ENCODE data around the gene PCGF5.
"Not testable (repeated sequence)": the region's sequence is repeated elsewhere in the genome, so short reads cannot be mapped to it uniquely, and the experiment has no call there.

The PCGF5 gene

DNA sequence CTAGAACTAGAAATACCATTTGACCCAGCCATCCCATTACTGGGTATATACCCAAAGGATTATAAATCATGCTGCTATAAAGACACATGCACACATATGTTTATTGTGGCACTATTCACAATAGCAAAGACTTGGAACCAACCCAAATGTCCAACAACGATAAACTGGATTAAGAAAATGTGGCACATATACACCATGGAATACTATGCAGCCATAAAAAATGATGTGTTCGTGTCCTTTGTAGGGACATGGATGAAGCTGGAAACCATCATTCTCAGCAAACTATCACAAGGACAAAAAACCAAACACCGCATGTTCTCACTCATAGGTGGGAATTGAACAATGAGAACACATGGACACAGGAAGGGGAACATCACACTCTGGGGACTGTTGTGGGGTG, 40.0 kb downstream of the PCGF5 start:
- in situ Hi-C loops (cut with MboI; ENCODE audit: low sequenced_read_pairs) = not testable (repeated sequence)

DNA sequence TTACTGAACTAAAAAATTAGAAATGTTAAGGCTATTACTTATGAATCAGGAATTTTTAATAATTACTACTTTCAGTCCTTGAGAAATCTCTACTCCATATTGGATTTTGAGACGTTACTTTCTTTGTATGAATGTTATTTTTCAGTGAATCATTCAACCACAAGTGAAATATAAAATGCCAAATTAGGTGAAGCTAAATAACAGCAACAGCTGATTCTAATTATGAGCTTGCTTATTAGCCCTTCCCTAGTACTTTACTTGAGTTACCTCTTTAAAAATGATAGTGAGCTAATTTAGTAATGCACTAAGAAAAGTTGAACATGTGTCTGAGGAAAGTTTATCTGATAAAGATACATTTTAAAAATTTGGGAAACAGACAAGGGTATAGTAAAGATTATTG, 51.4 kb downstream of the PCGF5 start:
- in situ Hi-C loops (cut with MboI; ENCODE audit: low sequenced_read_pairs) = no loop called here

GRCh38 chr10:91284486-91285090, 64.1 kb downstream of the PCGF5 start:
- in situ Hi-C loops (cut with MboI; ENCODE audit: low sequenced_read_pairs) = no loop called here

DNA sequence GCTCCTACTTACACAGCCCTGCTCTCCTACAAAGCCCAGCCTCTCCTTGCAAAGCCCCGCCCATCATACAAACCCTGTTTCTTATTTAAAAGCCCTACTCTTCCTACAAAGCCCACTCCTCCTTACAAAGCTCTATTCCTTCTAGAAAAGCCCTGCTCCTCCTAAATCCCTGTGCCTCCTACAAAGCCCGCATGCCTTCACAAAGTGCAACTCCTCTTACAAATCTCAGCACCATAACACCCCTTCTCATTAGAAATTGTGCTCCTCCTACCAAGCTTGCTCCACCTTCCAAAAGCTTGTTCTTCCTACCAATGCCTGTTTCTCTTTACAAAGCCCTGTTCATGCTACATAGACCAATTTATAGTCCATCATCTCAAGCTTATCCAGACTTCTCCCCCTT, 66.1 kb downstream of the PCGF5 start:
- in situ Hi-C loops (cut with MboI; ENCODE audit: low sequenced_read_pairs) = no loop called here

DNA sequence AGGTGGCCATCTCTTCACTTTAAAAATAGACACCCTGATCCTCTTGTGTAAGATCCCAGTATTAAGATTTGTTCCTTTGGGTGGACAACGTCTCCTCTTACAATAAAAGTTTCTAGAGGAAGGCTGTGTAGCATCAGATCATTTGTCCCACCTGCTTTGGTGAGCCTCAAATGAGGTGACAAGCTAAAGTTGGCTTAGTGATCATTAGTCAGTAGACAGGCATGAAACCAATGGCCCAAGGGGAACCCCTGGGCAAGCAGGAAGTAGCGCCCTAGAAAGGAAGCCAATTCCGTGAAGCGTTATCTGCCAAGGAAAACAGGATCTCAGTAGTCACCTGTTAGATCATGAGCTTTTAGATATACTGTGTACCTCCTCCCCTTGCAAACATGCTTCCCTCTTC, 66.8 kb downstream of the PCGF5 start:
- in situ Hi-C loops (cut with MboI; ENCODE audit: low sequenced_read_pairs) = no loop called here

- in situ Hi-C loops (cut with MboI; ENCODE audit: low sequenced_read_pairs) = no loop called here
These were observed 67.4 kb downstream of the PCGF5 start for GRCh38 chr10:91287912-91288311.

GRCh38 chr10:91289305-91289704, 68.8 kb downstream of the PCGF5 start:
- in situ Hi-C loops (cut with MboI; ENCODE audit: low sequenced_read_pairs) = no loop called here

DNA sequence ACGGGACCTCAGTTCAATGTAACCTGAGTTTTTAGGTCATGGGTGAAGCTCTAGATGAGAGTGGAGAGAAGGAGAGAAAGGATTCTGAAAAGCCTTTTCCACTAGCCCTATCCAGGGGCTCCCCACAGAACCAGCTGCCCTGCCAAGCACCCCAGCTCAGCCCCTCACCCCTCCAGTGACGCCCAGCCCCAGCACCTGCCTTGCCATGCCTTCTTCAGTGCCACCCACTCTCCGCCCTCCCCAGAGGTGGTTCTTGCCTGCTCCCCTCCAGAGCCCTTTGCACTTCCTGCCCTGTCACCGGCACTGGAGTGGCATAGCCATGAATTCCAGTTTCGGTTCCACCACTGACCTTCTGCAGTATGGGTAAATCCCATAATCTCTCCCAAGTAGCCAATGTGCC, 70.1 kb downstream of the PCGF5 start:
- in situ Hi-C loops (cut with MboI; ENCODE audit: low sequenced_read_pairs) = no loop called here

DNA sequence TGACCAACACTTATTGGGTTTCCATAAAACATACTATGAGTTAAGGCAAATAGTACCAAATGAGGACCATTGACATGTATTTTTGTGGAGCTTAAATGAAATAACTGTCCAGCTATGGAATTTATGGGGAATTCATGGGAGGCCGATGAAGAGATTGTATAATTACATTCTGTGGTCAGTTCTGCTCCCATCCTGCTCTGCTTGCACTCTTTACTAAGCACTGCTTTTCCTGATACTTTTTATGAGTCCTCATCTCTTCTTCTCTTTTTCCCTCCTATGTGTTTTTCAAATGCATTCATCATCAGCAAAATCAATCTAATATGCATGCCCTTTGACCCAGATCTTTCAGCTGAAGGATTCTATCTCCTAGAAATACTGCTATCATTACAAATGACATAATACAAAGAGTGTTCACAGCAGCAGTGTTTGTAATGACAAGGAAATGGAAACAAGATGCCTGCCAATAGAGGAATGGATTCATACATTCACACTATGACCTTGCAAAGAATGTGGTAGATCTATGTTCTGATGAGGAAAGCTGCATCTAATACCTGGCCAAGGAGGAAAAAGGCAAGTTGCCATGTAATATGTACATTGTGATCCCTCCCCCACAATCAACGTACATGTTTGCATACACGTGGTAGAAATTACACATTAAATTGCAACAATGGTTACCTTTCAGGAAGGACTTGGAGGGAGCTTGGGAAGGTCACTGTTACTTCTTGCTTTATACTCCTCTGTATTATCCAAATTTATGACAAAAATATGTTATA, 73.9 kb downstream of the PCGF5 start:
- in situ Hi-C loops (cut with MboI; ENCODE audit: low sequenced_read_pairs) = no loop called here

DNA sequence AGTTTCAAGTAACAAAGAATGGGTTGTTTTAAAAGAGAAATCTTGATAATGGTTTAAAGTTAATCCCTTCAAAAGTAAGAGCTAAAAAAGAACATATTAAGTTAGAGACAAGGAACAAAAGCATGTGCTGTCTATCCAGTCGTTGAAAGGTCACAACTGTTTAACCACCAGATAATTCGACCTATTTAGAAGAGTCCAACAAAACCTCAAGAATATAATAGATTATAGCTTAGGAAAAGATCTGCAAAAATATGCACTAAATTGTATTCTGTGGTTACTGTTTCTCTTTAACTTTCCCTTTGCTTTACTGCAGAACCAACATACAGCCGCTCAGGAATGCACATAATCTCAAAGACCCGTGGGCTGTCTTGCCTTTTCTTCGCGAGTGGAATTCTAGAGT, 74.9 kb downstream of the PCGF5 start:
- in situ Hi-C loops (cut with MboI; ENCODE audit: low sequenced_read_pairs) = no loop called here

DNA sequence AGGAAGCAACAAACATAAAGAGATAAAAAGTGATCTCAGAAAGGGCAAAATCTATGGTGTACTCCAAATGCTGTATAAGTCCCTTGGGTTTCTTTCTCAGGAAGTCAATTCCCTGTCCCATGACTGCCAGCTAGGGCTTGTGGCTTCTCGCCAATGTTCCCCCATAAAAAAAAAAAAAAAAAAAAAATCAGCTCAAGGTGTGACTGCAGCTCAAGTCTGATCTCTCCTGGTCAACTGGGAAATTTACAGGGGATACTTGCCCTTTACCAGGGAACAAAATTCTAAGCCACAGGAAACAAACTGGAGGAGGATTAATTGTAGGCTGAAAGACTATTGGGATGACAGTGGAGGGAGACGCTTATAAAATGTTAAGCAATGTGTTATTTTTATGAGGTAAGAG, 76.0 kb downstream of the PCGF5 start:
- in situ Hi-C loops (cut with MboI; ENCODE audit: low sequenced_read_pairs) = no loop called here

GRCh38 chr10:91298224-91298871, 77.9 kb downstream of the PCGF5 start:
- in situ Hi-C loops (cut with MboI; ENCODE audit: low sequenced_read_pairs) = no loop called here

DNA sequence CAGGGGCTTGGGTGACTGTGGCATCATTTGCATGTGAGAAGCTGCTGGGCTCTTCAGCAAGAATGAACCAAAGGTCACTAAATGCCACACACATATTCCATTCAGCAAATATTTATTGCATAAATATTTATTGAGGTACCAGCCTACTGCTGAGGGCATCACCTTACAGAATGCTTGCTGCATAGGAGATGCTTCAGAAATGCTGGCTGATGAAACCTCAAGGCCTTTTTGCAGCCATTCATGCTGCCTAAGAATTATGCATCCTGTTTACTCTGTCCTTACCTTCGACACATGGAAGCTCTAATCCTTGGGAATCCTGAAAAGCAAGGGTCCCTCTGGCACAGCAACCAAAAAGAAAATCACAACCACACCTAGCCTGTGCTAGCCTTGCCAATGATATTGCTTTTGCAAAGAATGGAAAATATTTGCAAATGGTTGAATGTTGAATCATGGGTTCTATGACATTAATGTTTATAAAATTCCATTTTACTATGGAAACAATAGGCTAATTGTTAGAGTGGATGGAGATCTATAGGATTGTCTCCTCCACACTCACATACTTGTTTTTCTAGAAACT, 79.6 kb downstream of the PCGF5 start:
- in situ Hi-C loops (cut with MboI; ENCODE audit: low sequenced_read_pairs) = no loop called here

GRCh38 chr10:91302946-91303345, 82.5 kb downstream of the PCGF5 start:
- in situ Hi-C loops (cut with MboI; ENCODE audit: low sequenced_read_pairs) = not testable (repeated sequence)

DNA sequence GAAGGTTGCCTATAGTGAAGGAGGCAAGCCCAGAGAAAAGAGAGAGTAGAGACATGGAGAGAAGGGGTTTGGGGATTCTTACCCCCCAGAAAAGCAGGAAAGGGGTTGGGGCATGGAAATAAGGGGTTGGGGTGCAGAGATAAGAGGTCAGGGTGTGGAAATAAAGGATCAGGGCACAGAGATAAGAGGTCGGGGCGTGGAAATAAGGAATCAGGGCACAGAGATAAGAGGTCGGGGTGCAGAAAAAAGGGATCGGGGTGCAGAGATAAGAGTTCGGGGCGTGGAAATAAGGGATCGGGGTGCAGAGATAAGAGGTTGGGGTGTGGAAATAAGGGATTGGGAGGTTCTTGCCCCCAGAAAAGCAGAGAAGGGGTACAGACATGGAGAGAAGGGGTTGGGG, 85.5 kb downstream of the PCGF5 start:
- in situ Hi-C loops (cut with MboI; ENCODE audit: low sequenced_read_pairs) = not testable (repeated sequence)

DNA sequence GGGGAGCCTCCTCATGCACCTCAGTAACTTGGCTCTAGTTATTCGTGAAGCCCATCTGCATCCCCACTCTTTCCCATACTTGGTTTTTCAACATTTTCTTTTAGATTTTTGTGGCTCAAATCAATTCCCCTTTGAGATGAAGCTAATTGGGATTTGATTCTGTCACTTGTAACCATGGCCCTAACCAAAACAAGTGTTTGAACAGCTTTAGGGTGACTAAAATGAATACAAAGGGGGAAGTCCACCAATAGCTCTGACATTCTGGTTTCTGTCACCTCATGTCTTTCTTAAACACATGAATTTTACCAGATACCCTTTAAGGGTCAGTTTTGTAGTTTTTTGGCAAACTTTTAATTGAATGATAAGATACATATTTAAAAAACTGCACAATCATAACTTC, 87.0 kb downstream of the PCGF5 start:
- in situ Hi-C loops (cut with MboI; ENCODE audit: low sequenced_read_pairs) = no loop called here

GRCh38 chr10:91309711-91310110, 89.2 kb downstream of the PCGF5 start:
- in situ Hi-C loops (cut with MboI; ENCODE audit: low sequenced_read_pairs) = no loop called here

DNA sequence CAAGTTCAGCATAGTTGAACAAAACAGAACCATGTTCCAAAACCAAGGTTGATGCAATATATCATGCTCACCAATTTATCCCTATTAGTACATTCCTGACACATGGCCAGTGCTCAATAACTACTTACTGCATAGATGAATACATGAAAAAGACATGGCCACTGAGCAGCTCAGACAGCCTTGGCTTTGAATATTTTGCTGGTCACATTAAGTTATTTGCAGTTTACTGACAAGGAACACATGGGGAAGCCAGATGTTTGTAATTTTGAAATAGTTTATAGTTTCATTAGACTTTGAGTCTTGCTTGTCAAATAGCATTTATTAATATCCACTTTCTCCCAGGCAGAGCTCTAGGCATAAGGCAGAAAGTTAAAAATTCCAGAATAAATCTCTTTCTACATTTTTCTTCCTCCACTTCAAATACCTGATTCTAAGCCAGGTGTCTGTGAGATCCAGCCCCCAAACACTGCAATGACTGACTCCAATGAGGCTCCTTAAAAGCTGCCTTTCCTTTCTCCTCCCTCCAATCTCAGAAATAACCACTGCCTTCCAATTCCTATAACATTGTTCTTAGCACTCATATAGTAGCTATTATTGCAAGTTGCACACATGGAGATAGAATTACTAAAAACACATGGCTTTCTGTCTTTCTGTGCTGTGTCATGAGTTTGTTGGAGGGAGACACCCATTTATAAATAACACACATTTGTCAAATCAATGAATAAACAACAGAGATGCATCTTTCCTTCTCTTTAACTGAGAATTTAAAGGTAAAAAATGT, 91.3 kb downstream of the PCGF5 start:
- in situ Hi-C loops (cut with MboI; ENCODE audit: low sequenced_read_pairs) = no loop called here

DNA sequence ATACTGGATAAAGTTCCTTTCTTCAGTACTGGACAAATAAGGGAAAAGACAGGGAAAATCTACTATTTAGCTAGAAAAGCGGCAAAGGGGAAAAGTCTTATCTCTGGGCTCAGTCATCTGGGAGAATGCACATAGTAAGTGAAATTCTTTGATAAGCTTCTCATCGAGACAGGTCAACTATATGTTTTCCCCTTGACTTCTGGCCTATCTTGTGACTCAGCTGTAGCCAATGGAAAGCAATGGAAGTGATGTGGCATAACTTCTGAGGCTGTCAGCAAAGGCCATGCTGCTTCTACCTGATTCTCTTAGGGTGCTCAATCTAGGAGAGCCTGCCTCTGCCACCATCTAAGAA, 91.9 kb downstream of the PCGF5 start:
- in situ Hi-C loops (cut with MboI; ENCODE audit: low sequenced_read_pairs) = no loop called here

DNA sequence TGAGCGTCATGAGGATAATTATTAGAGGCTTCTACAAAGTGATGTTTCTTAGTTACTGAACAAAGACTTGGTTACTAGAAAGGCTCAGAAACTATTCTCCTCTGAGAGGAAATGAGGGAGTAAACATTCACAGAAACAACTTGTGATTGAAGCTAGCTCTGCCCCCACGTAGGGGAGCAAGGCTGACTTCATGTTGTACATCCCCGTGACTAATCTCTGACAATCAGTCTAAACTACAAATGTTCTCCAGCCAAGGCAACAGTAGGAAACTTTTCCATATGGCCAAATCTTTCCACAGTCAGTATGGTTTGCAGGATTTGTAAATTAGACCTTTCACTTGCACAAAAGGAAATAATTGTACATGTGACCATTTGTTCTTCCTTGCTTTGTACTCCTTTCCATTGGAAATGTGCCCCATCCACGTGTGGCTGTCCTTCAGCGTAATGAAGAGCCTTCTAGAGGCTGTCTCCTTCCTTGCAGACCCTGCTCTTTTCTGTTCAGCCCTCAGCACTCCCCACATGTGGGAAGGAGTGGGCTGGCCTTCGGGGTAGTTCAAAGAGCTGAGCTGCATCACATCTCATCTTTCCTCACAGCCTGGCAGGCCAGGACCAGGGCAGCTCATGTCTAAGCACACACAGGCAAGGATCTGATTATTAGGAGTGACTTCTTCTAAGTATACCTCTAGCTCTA, 93.5 kb downstream of the PCGF5 start:
- in situ Hi-C loops (cut with MboI; ENCODE audit: low sequenced_read_pairs) = no loop called here

- in situ Hi-C loops (cut with MboI; ENCODE audit: low sequenced_read_pairs) = no loop called here
These were observed 96.0 kb downstream of the PCGF5 start for GRCh38 chr10:91316486-91316885.

Data from HL-60/S4 (cell line).